Mucosa of stomach (tissue), 1 donor: ENCODE data around the gene SIK3.

ENCODE experiments used
- H3K27me3 ChIP-seq: one replicate; pipeline ENCODE4 v1.7.0; 2013; ENCODE audit warnings: mild to moderate bottlenecking, low read length; ENCODE audit not compliant: control insufficient read depth, insufficient read depth
- H3K36me3 ChIP-seq: one replicate; pipeline ENCODE4 v1.7.0; 2013; ENCODE audit warnings: low read length; ENCODE audit not compliant: control insufficient read depth, insufficient read depth
- H3K4me1 ChIP-seq: one replicate; pipeline ENCODE4 v1.7.0; 2013; ENCODE audit warnings: mild to moderate bottlenecking, low read length; ENCODE audit not compliant: control insufficient read depth, insufficient read depth
- H3K4me3 ChIP-seq: one replicate; pipeline ENCODE4 v1.7.0; 2013; ENCODE audit warnings: low read length
- H3K9ac ChIP-seq: one replicate; pipeline ENCODE4 v1.7.0; 2013; ENCODE audit warnings: mild to moderate bottlenecking, low read length, moderate library complexity
- H3K9me3 ChIP-seq: one replicate; pipeline ENCODE4 v1.7.0; 2013; ENCODE audit warnings: mild to moderate bottlenecking, low read length, moderate library complexity; ENCODE audit not compliant: control insufficient read depth
- donor health status: Pancreatic carcinoma.

SIK3 gene

GRCh38 chr11:116855413-116855812, 242.8 kb downstream of the SIK3 start:
- H3K4me3 ChIP-seq = no peak overlapping the region
- no peak overlapping the region for H3K9ac ChIP-seq
- H3K36me3 ChIP-seq = no peaks in the 10 kb centered on the region
- peaks cover 27% of the 10 kb centered on the region for H3K4me1 ChIP-seq
- H3K9me3 ChIP-seq = no peaks in the 10 kb centered on the region
- no peaks in the 10 kb centered on the region for H3K27me3 ChIP-seq

GRCh38 chr11:116853461-116854073, 244.7 kb downstream of the SIK3 start:
- no peaks in the 10 kb centered on the region for H3K27me3 ChIP-seq
- H3K9me3 ChIP-seq = no peaks in the 10 kb centered on the region
- no peak overlapping the region for H3K4me3 ChIP-seq
- H3K36me3 ChIP-seq = peaks cover 3% of the 10 kb centered on the region
- no peak overlapping the region for H3K9ac ChIP-seq
- H3K4me1 ChIP-seq = peaks cover 27% of the 10 kb centered on the region

- Histone ChIP-seq H3K36me3 (peaks cover 3% of the 10 kb centered on the region), H3K9ac (no peak overlapping the region), H3K9me3 (no peaks in the 10 kb centered on the region), H3K27me3 (no peaks in the 10 kb centered on the region), H3K4me3 (no peak overlapping the region), H3K4me1 (peaks cover 27% of the 10 kb centered on the region)
Observed at GRCh38 chr11:116852261-116853031, 245.8 kb downstream of the SIK3 start.

- peaks cover 27% of the 10 kb centered on the region for H3K4me1 ChIP-seq
Observed at GRCh38 chr11:116851626-116852025, 246.6 kb downstream of the SIK3 start.

GRCh38 chr11:116849486-116849885, 248.7 kb downstream of the SIK3 start:
- Histone ChIP-seq H3K4me3 (no peak overlapping the region), H3K36me3 (peaks cover 3% of the 10 kb centered on the region), H3K9me3 (no peaks in the 10 kb centered on the region)

More at GRCh38 chr11:116851626-116852025, 246.6 kb downstream of the SIK3 start:
- Histone ChIP-seq H3K36me3 (peaks cover 3% of the 10 kb centered on the region), H3K9me3 (no peaks in the 10 kb centered on the region), H3K9ac (no peak overlapping the region), H3K4me3 (no peak overlapping the region), H3K27me3 (no peaks in the 10 kb centered on the region)

GRCh38 chr11:116849060-116849459, 249.2 kb downstream of the SIK3 start:
- no peak overlapping the region for H3K4me3 ChIP-seq

More at GRCh38 chr11:116849486-116849885, 248.7 kb downstream of the SIK3 start:
- H3K27me3 ChIP-seq = no peaks in the 10 kb centered on the region
- H3K9ac ChIP-seq = no peak overlapping the region
- peaks cover 26% of the 10 kb centered on the region for H3K4me1 ChIP-seq

GRCh38 chr11:116847612-116848011, 250.6 kb downstream of the SIK3 start:
- Histone ChIP-seq H3K4me3 (no peak overlapping the region), H3K9me3 (no peaks in the 10 kb centered on the region), H3K4me1 (peaks cover 12% of the 10 kb centered on the region), H3K36me3 (peaks cover 3% of the 10 kb centered on the region), H3K27me3 (no peaks in the 10 kb centered on the region), H3K9ac (no peak overlapping the region)

More at GRCh38 chr11:116849060-116849459, 249.2 kb downstream of the SIK3 start:
- Histone ChIP-seq H3K9ac (no peak overlapping the region), H3K9me3 (no peaks in the 10 kb centered on the region), H3K4me1 (peaks cover 21% of the 10 kb centered on the region), H3K27me3 (no peaks in the 10 kb centered on the region), H3K36me3 (peaks cover 3% of the 10 kb centered on the region)

- Histone ChIP-seq H3K36me3 (peaks cover 3% of the 10 kb centered on the region), H3K9ac (no peak overlapping the region), H3K27me3 (no peaks in the 10 kb centered on the region)
Observed at GRCh38 chr11:116844722-116845121, 253.5 kb downstream of the SIK3 start.

GRCh38 chr11:116843661-116844060, 254.6 kb downstream of the SIK3 start:
- H3K9ac ChIP-seq = no peak overlapping the region
- peaks cover 11% of the 10 kb centered on the region for H3K4me1 ChIP-seq
- H3K4me3 ChIP-seq = no peak overlapping the region
- H3K9me3 ChIP-seq = no peaks in the 10 kb centered on the region
- H3K36me3 ChIP-seq = no peaks in the 10 kb centered on the region
- H3K27me3 ChIP-seq = no peaks in the 10 kb centered on the region

More at GRCh38 chr11:116844722-116845121, 253.5 kb downstream of the SIK3 start:
- Histone ChIP-seq H3K9me3 (no peaks in the 10 kb centered on the region), H3K4me1 (peaks cover 11% of the 10 kb centered on the region), H3K4me3 (no peak overlapping the region)

GRCh38 chr11:116842909-116843308, 255.3 kb downstream of the SIK3 start:
- Histone ChIP-seq H3K27me3 (no peaks in the 10 kb centered on the region), H3K9me3 (no peaks in the 10 kb centered on the region), H3K36me3 (no peaks in the 10 kb centered on the region), H3K4me1 (peaks cover 11% of the 10 kb centered on the region), H3K4me3 (no peak overlapping the region), H3K9ac (no peak overlapping the region)

- H3K4me1 ChIP-seq = peaks cover 11% of the 10 kb centered on the region
- no peaks in the 10 kb centered on the region for H3K27me3 ChIP-seq
- H3K9ac ChIP-seq = no peak overlapping the region
- no peak overlapping the region for H3K4me3 ChIP-seq
- H3K9me3 ChIP-seq = no peaks in the 10 kb centered on the region
- H3K36me3 ChIP-seq = no peaks in the 10 kb centered on the region
Observed at GRCh38 chr11:116842117-116842516, 256.1 kb downstream of the SIK3 start.

GRCh38 chr11:116840746-116841296, 257.4 kb downstream of the SIK3 start:
- no peak overlapping the region for H3K4me3 ChIP-seq
- no peaks in the 10 kb centered on the region for H3K9me3 ChIP-seq
- no peaks in the 10 kb centered on the region for H3K27me3 ChIP-seq
- no peaks in the 10 kb centered on the region for H3K36me3 ChIP-seq
- peaks cover 19% of the 10 kb centered on the region for H3K4me1 ChIP-seq
- no peak overlapping the region for H3K9ac ChIP-seq
